GM19372 (cell line): ENCODE results near the gene DNAH3.
"Not testable (repeated sequence)": the region's sequence is repeated elsewhere in the genome, so short reads cannot be mapped to it uniquely, and the experiment has no call there.

Experiments used
- ATAC-seq: cut with Tn5 transposase; IDR thresholded peaks from one replicate; pipeline ENCODE4 v1.9.1; 2021; ENCODE audit warnings: mild to moderate bottlenecking, low read depth, moderate library complexity; ENCODE audit not compliant: unreplicated experiment

Gene DNAH3

GRCh38 chr16:21169249-21169981 lies 18.8 kb upstream of the DNAH3 start:
- no peak for ATAC-seq

GRCh38 chr16:21167929-21168602 lies 17.4 kb upstream of the DNAH3 start:
- no peak for ATAC-seq

- no peak for ATAC-seq
Measured at GRCh38 chr16:21167360-21167759, 16.7 kb upstream of the DNAH3 start.

GRCh38 chr16:21166561-21166961 lies 15.9 kb upstream of the DNAH3 start:
- ATAC-seq, result no peak

- ATAC-seq, result no peak
Measured at GRCh38 chr16:21164521-21165168, 14.0 kb upstream of the DNAH3 start.

- ATAC-seq, result no peak
Measured at GRCh38 chr16:21163576-21163975, 12.9 kb upstream of the DNAH3 start.

GRCh38 chr16:21162661-21163151 lies 12.1 kb upstream of the DNAH3 start:
- ATAC-seq, result no peak

GRCh38 chr16:21161211-21161610 lies 10.6 kb upstream of the DNAH3 start:
- no peak for ATAC-seq

- no peak for ATAC-seq
Measured at GRCh38 chr16:21160276-21160675, 9.6 kb upstream of the DNAH3 start.

GRCh38 chr16:21159281-21159951 lies 8.8 kb upstream of the DNAH3 start:
- ATAC-seq, result no peak

- peak; percentile 90 for ATAC-seq
Measured at GRCh38 chr16:21158208-21159110, 7.8 kb upstream of the DNAH3 start, which contains the start of gene LDAF1. LDAF1 (plus strand) TSS chr16:21158674; CDS start chr16:21161183, 2,509 bp downstream.

GRCh38 chr16:21157632-21158031 lies 7.0 kb upstream of the DNAH3 start:
- ATAC-seq, result no peak

GRCh38 chr16:21156767-21157467 lies 6.3 kb upstream of the DNAH3 start:
- ATAC-seq, result no peak

GRCh38 chr16:21156011-21156410 lies 5.4 kb upstream of the DNAH3 start:
- ATAC-seq, result not testable (repeated sequence)

- ATAC-seq, result not testable (repeated sequence)
Measured at GRCh38 chr16:21153124-21153729, 2.6 kb upstream of the DNAH3 start.

- not testable (repeated sequence) for ATAC-seq
Measured at GRCh38 chr16:21152160-21153030, 1.7 kb upstream of the DNAH3 start.

GRCh38 chr16:21145738-21146137 lies 4.9 kb downstream of the DNAH3 start:
- ATAC-seq, result no peak

- no peak for ATAC-seq
Measured at GRCh38 chr16:21134053-21134452, 16.6 kb downstream of the DNAH3 start.
